Adrenal gland (tissue), 5 donors: ENCODE measurements around the gene ZNF628.

Experiments
- POLR2A ChIP-seq, 2 donors: fragments of 450-650 bp; IDR thresholded peaks; one replicate each; pipeline ENCODE4 v1.6.1; 2017; ENCODE audit warnings: antibody characterized with exemption in 2 of 2, mild to moderate bottlenecking in 2 of 2, moderate library complexity in 1 of 2
- TF ChIP-seq, protein P1 (sequence below), 6 experiments: fragments of 450-650 bp in 4 of 6; fragments of 200-600 bp in 2 of 6; sonication (generic) in 1 of 6; IDR thresholded peaks; 1 replicate in 5 of 6; 2 replicates in 1 of 6; pipeline versions ENCODE4 v1.5.1 to v1.8.0; 2016 to 2021; ENCODE audit warnings: antibody characterized with exemption in 6 of 6, mild to moderate bottlenecking in 2 of 6, moderate library complexity in 1 of 6
- donor health status: DM: no; HTN: no; CAD: no.

DNA sequence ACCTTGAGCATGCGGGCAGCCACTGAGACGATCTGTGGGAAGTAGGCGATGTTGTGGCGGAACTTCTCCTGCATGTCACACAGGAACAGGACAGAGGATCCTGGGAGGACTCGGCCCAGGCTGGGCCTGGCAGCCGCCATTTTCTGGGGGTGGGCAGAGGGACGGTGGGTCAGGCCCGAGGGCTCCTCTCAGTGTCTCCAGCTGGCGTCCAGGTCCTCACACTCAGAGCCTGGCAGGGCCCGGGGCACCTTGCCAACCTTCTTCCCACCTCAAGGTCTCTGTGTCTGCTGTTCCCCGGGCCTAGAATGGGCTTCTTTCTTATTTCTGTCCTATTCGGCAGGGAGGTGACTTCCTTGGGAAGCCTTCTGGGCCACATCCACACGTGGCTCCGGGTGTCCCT, 20.1 kb upstream of the ZNF628 start:
- TF ChIP-seq, protein P1, sequence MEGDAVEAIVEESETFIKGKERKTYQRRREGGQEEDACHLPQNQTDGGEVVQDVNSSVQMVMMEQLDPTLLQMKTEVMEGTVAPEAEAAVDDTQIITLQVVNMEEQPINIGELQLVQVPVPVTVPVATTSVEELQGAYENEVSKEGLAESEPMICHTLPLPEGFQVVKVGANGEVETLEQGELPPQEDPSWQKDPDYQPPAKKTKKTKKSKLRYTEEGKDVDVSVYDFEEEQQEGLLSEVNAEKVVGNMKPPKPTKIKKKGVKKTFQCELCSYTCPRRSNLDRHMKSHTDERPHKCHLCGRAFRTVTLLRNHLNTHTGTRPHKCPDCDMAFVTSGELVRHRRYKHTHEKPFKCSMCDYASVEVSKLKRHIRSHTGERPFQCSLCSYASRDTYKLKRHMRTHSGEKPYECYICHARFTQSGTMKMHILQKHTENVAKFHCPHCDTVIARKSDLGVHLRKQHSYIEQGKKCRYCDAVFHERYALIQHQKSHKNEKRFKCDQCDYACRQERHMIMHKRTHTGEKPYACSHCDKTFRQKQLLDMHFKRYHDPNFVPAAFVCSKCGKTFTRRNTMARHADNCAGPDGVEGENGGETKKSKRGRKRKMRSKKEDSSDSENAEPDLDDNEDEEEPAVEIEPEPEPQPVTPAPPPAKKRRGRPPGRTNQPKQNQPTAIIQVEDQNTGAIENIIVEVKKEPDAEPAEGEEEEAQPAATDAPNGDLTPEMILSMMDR (IDR thresholded peaks at IDR 0.05): no peak
- no peak for TF ChIP-seq POLR2A (IDR thresholded peaks at IDR 0.05)
